Right renal cortex interstitium (tissue), 3 donors: ENCODE measurements around the gene CLDN16. TPM values are rescaled to one million over a fixed set of nuclear protein-coding genes. Genes with fewer than 3 reads are reported as not detected.

ENCODE experiments used
- DNase-seq, 3 donors: peaks; one replicate each; pipeline ENCODE4 v3.0.0-alpha.2; 2013; ENCODE audit warnings: low read depth in 3 of 3, low spot score in 2 of 3
- polyA plus RNA-seq, 3 donors: library from polyadenylated mRNA; unstranded; fragments of 120-200 nt; gene quantifications; one replicate each; pipeline ENCODE4 v1.2.1, GENCODE V29; 2013; ENCODE audit not compliant: insufficient read length in 3 of 3

CLDN16 gene, protein sequence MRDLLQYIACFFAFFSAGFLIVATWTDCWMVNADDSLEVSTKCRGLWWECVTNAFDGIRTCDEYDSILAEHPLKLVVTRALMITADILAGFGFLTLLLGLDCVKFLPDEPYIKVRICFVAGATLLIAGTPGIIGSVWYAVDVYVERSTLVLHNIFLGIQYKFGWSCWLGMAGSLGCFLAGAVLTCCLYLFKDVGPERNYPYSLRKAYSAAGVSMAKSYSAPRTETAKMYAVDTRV
- polyA plus RNA-seq: 10 to 100 TPM; 40.8 to 51.8 (median 49.3) TPM

DNA sequence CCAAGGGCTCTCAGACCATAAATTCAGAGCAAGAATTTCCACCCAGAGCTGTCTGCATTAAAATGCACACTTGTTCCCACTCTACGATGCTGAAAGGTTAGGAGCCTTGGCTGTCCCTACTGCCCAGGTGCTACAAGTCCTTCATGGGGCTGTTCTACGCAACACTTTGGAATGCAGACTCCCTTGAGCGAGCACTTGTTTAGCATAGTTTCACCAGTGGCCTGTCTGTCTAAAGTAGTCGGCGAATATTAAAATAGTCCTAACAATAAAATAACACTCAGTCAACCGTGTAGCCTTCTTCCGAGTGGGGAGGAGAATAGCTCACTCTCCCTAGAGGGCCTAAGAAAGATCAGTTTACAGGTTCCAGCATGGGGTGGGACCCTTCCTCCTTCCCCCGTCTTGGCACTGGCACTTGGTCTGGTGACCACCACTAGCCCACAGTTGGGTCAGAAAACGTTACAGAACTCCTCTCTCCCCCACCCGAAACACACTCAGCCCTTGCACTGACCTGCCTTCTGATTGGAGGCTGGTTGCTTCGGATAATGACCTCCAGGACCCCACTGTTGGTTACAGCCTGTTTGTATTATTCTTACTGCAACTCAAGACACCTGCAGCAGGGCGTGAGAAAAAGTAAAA is at the start of gene CLDN16:
CLDN16 (plus strand) TSS at position 586 of the 636 bp plus-strand sequence. CDS start 167 bp downstream, outside the sequence.
- DNase-seq: no peak

DNA sequence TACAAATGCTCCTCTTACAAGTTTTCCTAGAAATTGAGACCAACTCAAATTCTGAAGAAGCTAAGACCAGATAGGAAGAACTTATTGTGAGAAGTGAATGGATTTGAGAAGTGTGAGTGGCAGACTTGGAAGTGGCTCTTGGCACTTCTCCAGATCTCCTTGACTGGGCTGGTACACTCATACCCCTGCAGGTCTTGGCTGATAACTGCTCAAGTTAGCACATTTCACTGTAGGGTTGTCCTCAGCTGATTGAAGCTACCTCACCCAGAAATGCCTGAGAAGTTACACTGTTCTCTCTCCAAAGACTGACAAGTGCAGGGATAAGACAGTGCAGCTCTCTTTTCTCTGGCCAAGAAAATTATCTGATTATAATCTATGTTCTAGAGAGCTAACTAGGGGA is 49.2 kb upstream of the CLDN16 start:
- no peak for DNase-seq

DNA sequence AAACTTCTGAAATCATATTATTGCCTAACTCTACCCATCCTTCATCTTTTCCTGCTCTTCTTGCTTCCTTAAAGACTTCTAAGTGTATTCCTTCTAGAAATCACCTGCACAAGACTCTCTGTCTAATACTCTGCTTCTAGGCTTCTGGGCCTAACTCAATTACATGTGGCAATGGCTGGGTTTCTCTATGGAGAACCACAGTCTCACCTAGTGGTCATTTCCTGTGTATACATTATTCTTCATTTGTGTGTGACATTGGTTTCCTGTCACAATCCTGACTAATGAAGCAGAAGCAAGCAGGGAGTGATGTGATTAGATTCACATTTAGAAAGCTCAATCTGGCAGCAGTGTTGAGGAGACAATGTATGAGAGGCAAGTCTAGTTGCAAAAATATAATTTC is 48.8 kb upstream of the CLDN16 start:
- DNase-seq: no peak

DNA sequence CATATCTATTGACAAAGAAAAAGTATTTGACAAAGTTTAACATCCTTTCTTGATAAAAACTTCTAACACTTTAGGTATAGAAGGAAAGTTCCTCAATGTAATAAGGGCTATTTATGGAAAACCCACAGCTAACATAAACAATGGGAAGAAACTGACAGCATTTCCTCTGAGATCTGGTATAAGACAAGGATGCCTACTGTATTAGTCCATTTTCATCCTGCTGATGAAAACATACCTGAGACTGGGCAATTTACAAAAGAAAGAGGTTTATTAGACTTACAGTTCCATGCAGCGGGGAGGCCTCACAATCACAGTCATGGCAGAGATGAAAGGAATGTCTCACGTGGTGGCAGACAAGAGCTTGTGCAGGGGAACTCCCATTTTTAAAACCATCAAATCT is 47.9 kb upstream of the CLDN16 start:
- no peak for DNase-seq

DNA sequence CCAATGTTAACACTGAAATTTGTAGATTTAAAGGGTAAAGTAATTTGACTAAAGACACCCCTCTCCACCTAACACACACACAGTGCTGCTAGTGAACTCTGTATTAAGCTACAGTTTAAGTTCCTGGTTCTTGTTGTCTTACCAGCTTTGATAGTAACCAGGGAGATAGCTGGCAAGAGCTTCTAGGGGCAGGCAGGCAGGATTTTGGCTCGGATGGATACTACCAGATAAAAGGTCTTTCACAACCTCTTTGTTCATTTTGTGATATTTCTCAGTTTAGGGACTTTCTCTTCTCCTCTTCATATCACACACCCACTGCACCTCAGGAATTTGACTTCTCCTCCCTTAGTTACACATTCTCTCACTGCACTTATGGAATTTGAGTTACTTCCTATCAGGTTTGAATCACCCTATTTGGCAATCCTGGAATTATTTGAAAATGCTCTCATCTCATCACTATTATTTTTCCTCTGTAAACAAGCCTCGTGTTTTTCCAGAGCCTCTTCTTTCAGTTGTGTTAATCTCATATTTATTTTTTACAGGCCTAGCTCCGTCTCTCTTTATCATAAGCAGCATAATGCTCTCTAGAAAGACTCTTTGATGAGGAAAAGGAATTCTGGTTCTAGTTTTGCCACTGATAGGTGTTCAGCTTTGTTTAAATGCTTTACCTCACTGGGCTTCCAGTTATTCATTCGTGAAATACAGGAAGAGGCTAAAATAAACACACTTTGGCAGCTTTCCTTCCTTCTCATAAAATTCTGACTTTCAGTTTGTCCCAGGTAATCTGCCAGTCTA is 42.7 kb upstream of the CLDN16 start:
- no peak for DNase-seq

DNA sequence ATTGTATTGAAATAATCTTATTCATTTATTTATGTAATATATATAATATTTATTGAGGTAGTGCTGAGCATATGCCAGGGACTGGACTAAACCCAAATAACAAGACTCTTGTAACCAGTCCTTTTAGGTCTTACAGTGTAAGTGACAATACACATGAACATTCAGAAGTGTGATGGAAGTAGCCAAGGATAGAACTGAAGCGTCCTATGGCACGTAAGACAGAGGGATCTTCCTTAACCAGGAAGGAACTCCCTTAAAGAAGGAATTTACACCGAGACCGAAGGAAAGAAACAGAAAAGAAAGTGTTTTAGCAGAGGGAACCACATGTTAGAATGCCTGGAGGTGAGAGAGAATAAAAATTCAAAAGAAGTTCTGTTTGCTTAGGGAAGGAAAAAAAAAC is 42.1 kb upstream of the CLDN16 start:
- no peak for DNase-seq

DNA sequence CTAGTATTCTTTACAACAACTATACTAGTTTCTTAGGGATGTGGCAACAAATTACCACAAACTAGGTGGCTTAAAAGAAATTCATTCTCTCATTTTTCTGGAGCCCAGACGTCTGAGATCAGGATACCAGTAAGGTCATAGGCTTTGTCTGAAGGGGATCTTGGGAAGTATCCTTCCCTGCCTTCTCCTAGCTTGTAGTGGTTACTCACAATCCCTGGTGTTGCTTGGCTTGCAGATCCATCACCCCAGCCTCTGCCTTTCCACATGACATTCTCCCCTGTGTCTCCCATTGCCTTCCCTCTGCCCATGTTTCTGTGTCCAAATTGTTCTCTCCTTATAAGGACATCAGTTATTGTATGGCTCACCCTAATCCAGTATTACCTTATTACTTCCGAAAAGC is 41.4 kb upstream of the CLDN16 start:
- DNase-seq: no peak

DNA sequence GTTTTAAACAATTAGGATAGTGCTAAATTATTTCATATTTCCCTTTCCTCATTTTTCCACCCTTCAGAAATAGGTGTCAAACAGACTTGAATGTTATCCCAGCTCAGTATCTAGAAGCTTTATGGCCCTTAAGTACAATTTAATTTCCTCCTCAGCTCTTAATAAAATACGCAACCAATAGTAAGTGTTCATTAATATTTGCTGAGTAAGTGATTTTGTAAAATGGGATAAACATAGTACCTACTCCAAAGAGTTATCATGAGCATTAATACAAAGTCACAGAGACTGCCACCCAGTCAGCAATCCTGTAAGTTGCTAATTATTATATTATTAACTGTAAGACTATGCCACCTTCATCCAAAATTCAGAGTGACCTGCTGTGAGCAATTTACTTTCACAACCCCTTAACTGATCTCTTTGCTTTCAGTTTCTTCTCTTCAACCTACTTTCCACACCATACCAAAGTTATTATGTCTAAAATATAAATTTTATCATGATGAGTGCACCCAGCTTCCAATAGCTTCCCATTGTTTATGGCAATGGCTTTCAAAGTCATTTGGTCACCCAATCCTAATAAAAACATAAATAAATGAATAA is 35.0 kb upstream of the CLDN16 start:
- no peak for DNase-seq

DNA sequence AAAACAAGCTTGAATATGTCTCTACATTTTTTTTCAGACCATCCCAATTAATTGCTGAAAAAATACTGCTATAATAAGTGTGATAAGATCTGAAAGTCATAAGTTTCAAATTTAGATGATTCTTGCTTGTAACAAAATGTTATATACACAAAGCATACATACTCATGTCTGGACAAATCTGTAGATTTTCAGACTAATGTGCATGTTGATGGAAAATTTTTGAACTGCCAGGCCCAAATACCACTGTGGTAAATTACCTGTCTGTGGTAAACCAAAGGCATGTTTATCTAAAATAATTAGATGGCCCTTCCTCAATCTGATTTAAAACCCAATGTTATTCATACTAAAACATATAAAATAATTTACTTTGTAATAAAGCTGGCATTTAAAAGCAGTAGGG is 31.7 kb upstream of the CLDN16 start:
- no peak for DNase-seq

DNA sequence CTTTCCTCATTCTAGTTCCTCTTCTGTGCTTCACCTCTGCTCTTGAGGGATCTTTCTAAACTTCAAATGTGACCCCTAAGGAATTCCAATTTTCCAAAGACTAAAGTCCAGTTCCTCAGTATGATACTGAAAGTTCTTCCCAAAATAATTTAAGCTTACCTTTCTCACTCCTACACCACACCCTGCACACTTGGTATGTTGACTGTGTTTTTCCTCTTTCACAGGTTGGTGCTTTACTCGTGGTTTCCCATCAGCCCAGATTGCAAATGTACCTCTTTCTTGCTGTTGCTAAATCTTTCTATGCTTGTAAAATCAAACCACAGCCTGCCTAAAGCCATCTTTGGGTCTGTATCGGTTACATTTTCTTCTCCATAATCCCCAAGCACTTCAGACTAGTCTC is 30.5 kb upstream of the CLDN16 start:
- DNase-seq: no peak

DNA sequence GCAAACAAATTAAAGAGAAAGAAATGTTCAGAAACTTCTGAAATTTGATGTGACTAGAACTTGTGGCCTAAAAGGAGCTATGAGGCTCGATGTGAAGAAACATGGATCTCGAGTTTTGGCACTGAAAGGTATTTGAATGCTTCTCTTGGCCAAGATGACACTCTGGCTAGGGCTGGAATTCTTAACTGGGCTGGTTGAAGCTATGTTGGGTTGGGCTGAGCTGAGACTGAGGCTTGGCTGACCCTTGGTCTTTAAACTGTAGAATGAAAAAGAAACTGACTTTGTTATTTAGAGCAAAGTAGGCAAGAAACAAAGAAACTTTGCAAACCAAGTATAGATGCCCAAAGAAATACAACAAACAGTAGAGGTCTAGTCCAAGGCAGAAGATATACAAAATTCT is 28.1 kb upstream of the CLDN16 start:
- no peak for DNase-seq

DNA sequence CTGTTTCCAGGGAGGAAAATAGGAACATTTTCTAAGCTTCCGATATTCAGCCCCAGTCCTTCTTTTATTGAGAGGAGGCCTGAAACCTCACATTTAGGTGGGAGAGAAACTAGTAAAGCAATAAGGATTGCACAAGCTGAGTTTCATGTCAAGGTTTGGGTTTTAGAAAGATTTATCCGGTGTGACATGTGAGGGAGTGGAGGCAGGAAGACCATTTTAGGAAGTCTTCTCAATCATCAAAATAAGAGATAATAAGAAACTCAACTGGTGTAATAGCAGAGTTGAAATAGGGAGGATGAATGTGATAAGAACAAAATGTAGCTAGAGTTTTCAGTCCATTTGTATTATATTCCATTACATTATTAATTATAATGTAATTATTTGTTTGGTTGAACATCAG is 27.7 kb upstream of the CLDN16 start:
- no peak for DNase-seq

DNA sequence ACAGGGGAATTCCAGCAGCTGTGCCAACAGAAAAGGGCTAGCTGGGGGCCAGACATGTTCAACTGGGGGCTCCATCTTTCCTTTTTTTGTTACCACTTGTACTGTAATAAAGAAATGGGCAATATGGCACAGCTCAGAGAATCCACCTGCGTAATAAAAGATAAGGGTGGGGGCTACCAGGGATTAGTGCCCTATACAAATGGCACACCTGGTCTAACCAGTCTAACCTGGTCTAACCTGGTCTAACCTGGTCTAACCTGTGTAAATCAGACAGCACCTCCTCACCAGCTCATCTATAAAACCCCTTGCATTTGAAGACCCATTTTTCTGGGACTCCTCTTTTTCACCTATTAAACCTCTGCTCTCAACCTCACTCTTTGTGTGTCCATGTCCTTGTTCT is 26.2 kb upstream of the CLDN16 start:
- DNase-seq: no peak

DNA sequence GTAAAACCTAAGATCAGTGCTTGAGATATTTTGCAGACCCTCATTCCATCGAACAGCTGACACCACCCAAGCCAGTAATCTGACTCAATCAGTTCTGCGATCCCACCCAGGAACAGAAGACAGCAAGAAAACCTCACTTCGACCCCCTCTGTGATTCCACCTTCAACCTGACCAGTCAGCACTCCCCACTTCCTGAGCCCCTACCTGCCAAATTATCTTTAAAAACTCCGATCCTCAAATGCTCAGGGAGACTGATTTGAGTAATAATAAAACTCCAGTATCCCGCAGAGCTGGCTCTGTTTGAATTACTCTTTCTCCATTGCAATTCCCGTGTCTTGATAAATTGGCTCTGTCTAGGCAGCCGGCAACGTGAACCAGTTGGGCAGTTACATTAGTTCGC is 25.7 kb upstream of the CLDN16 start:
- no peak for DNase-seq

DNA sequence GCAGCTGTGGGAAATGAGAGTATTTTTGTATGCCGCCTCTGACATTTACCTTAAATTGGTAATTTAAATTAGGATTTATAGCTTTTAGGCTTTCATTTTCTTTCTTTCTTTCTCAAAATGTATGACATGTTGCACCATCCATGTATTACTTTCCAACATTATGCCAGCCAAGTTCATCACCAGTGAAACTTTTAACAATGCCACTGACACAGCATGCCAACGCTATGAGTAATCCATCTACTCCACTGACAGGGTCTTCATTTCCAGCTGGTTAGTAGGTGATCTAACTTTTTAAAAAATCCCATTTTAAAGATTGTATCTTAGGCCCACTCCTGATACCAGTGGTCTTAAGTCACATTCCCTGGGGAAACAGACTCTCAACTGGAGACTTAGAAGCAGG is 21.8 kb upstream of the CLDN16 start:
- no peak for DNase-seq

DNA sequence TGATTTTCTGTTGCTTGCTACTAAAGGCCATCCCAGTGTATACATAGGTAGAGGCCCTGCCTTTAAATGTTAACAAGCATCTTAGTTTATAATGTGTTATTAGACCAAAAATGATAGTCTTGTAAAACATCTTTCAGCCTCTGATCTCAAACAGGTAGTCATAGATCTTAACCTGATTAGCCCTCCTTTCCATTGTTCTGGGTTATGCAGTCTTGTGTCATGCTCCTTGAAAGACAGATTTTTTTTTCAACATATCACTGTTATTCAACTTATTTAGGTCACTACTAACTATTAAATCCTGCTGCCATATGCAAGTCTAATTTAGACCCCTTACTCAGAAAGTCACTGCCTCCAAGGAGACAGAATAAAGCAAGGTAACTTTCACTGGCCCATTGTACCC is 19.1 kb upstream of the CLDN16 start:
- no peak for DNase-seq

DNA sequence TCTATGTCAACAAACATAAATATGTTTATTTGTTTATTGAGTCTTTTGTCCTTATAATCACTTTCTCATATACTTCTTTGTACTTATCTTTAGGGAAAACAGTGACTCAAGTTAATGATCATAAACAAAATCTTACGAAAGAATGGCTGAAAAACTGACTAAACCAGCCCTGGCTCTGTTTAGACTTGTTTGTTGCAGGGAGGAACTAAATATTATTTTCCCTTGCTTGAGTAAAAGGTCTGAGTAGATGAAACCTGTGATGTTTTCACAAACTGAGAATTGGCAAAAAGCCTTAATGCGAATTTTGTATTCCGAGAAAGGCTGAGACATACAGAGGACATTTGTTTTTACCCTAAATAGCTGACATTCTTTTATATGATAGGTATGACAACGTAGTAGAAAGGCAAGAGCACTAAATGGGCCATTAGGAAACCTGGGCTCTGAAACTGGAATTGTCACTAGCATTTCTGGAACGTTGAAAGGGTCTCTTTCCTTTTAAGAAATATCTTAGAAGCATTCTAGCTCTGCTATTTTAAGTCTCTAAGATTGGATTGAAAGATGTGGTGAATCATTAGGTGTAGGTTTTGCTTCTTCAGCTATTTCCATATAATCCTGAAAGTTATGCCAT is 18.2 kb upstream of the CLDN16 start:
- no peak for DNase-seq

DNA sequence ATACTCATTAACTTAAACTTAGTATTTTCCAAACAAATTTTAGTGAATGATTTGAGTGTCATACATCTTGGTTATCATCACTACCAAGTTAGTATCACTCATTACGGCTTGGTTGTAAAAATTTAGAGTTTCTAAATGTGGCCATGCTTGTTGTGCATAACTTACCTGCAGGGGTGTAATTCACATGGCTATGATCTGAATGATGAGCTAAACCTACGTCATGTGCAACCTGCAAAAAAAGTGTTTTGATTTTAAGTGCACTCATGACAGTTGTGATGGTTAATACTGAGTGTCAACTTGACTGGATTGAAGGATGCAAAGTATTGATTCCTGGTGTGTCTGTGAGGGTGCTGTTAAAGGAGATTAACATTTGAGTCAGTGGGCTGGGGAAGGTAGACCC is 17.6 kb upstream of the CLDN16 start:
- DNase-seq: no peak

DNA sequence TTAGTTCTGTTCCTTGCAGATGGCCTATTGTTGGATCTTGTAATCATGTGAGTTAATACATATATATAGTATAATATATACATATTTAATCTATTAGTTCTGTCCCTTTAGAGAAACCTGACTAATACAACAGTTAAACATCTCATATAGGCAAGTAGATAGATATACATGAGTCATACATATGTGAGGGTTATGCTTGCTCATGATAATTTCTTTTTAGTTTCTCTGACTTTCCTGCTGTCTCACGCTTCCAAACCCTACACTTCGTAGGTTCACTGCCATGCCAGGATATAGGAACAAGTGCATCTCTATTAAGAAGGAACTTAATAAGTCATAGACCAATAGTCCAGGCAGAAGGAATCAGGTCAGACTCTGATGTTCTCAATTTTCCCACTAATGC is 16.8 kb upstream of the CLDN16 start:
- no peak for DNase-seq

DNA sequence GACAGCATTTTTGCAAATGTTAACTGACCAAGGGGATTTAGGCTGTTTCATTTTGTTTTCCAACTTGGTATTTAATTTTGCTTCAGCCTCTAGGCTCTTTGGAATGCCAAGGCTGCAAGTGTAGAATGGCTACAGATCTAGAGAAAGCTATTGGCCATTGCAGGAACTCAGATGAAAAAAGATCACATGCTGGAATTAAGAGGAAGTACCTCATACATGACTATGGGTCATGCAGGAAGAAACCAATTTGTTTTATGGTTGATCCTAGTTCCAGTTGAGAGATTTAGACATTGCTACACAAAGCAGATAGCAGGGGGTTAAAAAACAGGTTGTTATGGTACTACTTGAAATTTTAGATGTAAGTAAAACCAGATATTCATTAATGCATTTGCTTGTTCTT is 12.7 kb upstream of the CLDN16 start:
- no peak for DNase-seq

DNA sequence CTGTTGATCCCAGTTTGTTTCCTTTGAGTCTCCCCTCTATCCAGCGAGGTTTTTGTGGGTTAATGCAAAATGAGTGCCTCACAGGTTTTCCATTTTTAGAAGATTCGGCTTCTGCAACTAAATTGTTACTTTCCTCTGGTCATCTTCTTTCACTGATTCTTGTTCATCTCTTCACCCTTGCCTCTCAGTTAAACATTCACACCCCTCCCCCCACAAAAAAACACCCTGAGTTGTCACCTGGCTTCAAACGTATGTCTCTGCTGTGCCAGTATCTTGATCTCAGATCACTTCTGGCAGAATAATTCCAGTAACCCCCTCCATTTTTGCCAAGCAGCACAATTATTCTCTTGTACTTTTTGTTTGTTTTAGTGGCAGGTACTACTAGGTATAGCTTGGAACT is 12.3 kb upstream of the CLDN16 start:
- no peak for DNase-seq
